ENCODE data around the gene COG8. TPM values are rescaled to one million over a fixed set of nuclear protein-coding genes. Genes with fewer than 3 reads are reported as not detected.

The COG8 gene
- polyA plus RNA-seq, 1 experiment: 31.6 TPM

DNA sequence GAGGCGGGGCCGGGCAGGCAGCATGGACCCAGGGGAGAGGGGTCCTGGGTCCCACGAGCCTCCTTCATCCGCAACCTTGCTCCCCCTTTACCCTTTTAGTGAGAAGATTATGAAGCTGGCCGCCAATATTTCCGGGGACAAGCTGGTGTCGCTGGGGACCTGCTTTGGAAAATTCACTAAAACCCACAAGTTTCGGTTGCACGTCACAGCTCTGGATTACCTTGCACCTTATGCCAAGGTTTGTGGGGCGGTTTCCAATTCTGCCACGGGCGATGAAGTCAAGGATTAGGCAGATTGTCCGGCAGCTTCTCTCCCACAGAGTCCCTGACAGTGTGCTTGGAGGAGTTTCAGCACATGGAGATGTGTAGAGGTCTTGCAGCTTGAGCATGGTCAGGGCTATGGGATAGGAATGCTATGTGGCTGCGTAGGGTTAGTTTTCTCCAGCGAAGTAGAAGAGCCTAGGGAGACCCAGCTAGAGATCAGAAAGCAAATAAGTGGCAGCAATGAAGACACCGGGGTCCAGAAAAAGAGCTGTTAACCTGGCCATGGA is 806 bp upstream of the COG8 start:
- Histone ChIP-seq H3K27me3 (ENCODE audit: control insufficient read depth, insufficient read depth, low read length) (no peaks in the 10 kb centered on the region), H3K36me3 (ENCODE audit: control insufficient read depth, insufficient read depth, low read length) (peaks cover 6% of the 10 kb centered on the region), H3K4me3 (ENCODE audit: low read depth, low read length) (peak overlapping the region; percentile 83)
- TF ChIP-seq, protein P1, sequence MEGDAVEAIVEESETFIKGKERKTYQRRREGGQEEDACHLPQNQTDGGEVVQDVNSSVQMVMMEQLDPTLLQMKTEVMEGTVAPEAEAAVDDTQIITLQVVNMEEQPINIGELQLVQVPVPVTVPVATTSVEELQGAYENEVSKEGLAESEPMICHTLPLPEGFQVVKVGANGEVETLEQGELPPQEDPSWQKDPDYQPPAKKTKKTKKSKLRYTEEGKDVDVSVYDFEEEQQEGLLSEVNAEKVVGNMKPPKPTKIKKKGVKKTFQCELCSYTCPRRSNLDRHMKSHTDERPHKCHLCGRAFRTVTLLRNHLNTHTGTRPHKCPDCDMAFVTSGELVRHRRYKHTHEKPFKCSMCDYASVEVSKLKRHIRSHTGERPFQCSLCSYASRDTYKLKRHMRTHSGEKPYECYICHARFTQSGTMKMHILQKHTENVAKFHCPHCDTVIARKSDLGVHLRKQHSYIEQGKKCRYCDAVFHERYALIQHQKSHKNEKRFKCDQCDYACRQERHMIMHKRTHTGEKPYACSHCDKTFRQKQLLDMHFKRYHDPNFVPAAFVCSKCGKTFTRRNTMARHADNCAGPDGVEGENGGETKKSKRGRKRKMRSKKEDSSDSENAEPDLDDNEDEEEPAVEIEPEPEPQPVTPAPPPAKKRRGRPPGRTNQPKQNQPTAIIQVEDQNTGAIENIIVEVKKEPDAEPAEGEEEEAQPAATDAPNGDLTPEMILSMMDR (IDR thresholded peaks at IDR 0.05; ENCODE audit: insufficient read depth, low read depth, low read length): no peak
- CTCF ChIA-PET: interaction anchor here (0.8 to 1.1 kb wide), 2 partner anchors 13 to 28 kb away, joined by 3 to 4 read pairs; no protein-coding TSS in a partner anchor
- DNase-seq (ENCODE audit: low read depth): no peak
- POLR2A ChIA-PET: no interaction called here

DNA sequence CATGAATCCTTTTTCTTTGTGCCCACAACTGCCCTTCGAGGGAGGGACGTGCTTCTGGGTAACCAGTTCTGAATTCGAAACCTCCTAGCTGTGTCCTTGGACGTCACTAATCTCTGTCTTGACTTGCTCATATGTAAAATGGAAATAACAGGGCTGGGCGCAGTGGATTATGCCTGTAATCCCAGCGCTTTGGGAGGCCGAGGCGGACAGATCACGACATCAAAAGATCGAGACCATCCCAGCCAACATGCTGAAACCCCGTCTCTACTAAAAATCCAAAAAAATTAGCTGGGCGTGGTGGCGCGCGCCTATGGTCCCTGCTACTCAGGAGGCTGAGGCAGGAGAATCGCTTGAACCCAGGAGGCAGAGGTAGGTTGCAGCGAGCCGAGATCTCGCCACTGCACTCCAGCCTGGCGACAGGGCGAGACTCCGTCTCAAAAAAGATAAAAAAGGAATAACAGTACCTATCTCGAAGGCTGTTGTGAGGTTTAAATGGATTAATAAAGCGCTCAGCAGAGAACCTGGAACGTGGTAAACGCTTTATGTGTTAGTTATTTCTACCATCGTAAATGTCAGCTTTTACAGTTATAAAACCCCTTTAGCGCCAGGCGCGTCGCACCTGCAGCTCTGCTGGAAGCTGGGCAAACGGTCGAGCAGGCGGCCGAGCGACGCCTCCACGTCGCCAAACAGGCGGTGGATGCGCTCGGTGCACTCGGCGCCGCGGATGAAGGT is 641 bp downstream of the COG8 start:
- ChIA-PET POLR2A (no interaction called here), CTCF (interaction anchor here (0.9 to 1.2 kb wide), 4 partner anchors 10 to 189 kb away, joined by 3 to 6 read pairs (median 4); no protein-coding TSS in a partner anchor)
- TF ChIP-seq, protein P1 (IDR thresholded peaks at IDR 0.05; ENCODE audit: insufficient read depth, low read depth, low read length): no peak
- DNase-seq (ENCODE audit: low read depth): no peak
- no peaks in the 10 kb centered on the region for H3K27me3 ChIP-seq (ENCODE audit: control insufficient read depth, insufficient read depth, low read length)
- peaks cover 20% of the 10 kb centered on the region for H3K36me3 ChIP-seq (ENCODE audit: control insufficient read depth, insufficient read depth, low read length)
- peak overlapping the region; percentile 83 for H3K4me3 ChIP-seq (ENCODE audit: low read depth, low read length)

DNA sequence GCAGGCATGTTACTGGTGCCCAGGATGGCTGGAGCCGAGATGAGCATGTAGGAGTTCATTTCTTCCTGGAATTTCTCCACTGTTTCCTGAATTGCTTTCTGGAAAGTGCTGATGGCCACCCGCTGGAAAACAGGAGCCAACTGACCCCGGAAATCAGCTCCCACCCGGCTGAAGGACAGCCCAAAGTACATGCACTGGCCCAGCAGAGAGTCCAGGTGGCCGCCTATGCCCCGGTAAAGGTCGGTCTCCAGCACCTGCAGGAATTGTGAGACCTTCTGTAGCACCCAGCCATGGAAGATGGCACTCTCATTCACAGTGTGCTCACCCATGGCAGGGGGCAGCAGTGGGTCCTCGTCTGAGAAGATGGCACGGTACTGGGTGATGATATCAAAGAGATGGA is 4.7 kb downstream of the COG8 start:
- Histone ChIP-seq H3K27me3 (ENCODE audit: control insufficient read depth, insufficient read depth, low read length) (no peaks in the 10 kb centered on the region), H3K36me3 (ENCODE audit: control insufficient read depth, insufficient read depth, low read length) (peaks cover 23% of the 10 kb centered on the region), H3K4me3 (ENCODE audit: low read depth, low read length) (no peak overlapping the region)
- CTCF ChIA-PET: no interaction called here
- POLR2A ChIA-PET: no interaction called here
- no peak for DNase-seq (ENCODE audit: low read depth)
- TF ChIP-seq, protein P1 (IDR thresholded peaks at IDR 0.05; ENCODE audit: insufficient read depth, low read depth, low read length): no peak

DNA sequence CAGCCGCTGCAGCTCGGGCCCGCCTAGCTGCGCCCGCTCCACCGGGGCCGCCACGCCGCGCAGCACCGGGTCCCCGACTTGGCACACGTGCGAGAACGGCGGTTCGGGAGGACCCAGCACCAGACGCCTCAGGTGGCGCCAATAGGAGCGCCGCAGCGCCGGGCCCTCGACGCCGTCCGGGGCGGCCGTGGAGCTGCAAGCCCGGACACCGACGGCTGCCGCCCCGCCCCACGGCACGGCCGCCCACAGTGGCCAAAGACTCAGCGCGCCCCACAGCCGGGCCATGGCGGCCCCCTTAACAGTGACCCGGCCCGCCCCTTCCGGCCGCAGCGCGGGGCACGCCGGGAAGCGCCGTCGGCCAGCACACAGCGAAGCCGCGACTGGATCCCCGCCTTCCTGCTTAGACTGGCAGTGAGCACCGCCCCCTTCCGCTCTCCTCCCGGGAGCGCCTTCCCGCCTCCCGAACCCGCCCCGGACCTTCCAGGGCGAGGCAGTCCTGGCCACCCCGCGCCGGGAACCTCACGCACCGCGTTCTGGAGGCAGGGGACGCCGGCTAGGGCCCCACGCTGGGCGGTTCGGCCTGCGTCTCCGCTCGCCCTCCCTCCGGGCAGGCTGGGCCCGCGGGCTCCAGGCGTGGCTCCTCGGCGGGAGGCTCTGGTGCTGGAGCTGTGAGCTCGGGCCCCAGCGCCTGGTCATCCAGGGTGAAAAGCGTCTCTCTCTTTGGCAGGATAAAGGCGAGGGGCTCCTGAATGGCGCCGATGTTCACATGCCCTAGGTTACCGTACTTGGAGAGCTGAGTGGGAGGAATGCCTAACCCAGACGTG is 8.9 kb downstream of the COG8 start, which contains the start of gene PDF:
TSS of gene PDF (minus strand) at position 303 of the 824 bp plus-strand sequence. CDS start at position 285, 18 bp downstream.
- H3K36me3 ChIP-seq (ENCODE audit: control insufficient read depth, insufficient read depth, low read length): peaks cover 23% of the 10 kb centered on the region
- POLR2A ChIA-PET: interaction anchor here (0.6 kb wide), 1 partner anchor 73 kb away, joined by 3 read pairs; no protein-coding TSS in a partner anchor

More for the DNA sequence above, 8.9 kb downstream of the COG8 start, which contains the start of gene PDF:
- H3K27me3 ChIP-seq (ENCODE audit: control insufficient read depth, insufficient read depth, low read length): no peaks in the 10 kb centered on the region
- H3K4me3 ChIP-seq (ENCODE audit: low read depth, low read length): peak within 1 kb of the TSS; percentile 83
- DNase-seq (ENCODE audit: low read depth): peak; percentile 65
- TF ChIP-seq, protein P1 (IDR thresholded peaks at IDR 0.05; ENCODE audit: insufficient read depth, low read depth, low read length): no peak
- CTCF ChIA-PET: interaction anchor here (0.7 to 1.6 kb wide), 2 partner anchors 181 to 424 kb away, joined by 3 to 5 read pairs; partner anchors contain the start of gene NOB1
